GM21576 (cell line): Measurements from ENCODE around the gene PPP1R7.

Experiments
- ATAC-seq: cut with Tn5 transposase; IDR thresholded peaks from one replicate; pipeline ENCODE4 v1.9.1; 2021; ENCODE audit warnings: mild to moderate bottlenecking, moderate library complexity; ENCODE audit not compliant: unreplicated experiment

Gene PPP1R7

GRCh38 chr2:241118737-241119505 is 31.3 kb upstream of the PPP1R7 start:
- ATAC-seq = no peak

GRCh38 chr2:241120440-241120839 is 29.8 kb upstream of the PPP1R7 start:
- no peak for ATAC-seq

DNA sequence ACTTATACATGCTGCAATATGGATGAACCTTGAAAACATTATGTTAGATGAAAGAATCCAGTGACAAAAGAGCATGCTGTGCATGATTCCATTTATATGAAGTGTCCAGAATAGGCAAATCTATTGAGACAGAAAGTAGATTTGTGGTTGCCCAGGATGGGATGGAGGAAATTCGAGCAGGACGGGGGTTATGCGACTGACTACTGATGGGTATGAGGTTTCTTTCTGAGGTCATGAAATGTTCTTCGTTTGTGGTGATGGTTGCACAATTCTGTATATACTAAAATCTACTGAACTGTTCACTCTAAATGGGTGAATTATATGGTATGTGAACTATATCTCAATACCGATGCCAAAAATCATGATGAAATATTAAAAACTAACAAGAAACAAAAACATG is 29.3 kb upstream of the PPP1R7 start:
- no peak for ATAC-seq

DNA sequence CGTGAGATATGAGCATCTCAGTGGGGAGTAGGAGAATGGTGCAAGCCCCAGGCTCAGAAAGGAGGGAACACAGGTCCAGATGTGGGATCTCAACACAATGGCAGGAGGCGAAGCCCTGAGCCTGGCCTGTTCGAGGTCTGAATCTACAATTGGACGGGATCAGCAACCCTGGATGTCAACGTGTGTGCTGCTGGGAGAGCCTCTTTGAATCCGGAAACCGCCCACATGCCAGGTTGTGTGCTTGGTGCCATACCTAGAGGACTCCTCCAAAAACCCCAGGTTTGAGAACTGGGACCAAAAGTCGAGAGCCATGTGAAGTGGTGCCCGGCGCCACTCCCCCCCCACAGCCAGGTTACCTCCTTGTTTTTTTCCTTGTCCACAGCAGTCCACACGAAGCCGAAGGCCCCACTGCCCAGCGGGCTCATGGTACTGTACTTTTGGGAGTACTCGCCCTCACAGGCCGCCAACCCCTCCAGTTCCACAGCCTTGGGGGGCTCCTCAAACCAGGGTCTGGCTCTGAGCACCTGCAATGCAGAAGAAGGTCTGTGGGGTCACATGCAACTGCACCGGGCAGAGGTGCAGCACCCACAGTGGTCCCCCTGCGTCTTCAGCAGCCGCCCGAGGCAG is 27.8 kb upstream of the PPP1R7 start:
- ATAC-seq = no peak

DNA sequence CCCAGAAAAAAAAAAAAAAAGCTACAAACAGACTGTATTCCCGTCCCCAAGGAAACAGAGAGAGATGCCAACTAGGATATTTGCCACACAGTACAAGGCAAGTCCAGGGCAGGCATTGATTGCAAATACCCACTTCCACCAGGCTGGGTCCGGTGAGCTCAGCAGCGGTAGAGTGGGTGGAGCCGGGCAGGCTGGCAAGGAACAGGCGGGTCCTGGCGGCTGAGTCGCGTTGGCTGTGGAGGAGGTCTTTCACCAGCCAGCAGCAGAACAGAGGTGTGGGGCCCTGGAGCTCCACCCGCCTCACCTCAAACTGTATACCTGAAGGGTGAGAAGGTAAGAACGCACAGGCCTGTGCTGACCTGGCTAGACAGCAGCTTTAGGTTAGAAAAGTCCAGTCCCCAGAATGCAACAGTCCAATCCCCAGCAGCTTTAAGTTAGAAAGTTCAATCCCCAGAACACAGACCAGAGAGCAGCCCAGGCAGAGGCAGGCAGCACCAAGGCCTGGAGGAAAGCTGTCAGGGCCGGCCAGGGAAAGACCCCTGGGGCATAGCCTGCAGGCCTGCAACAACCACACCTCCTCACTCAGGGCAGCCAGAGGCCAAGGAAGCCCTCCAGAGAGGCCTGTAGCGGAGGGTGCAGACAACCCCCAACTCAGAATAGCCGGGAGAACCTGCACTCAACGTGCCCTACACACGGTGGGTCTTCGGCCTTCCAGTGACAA is 26.3 kb upstream of the PPP1R7 start:
- ATAC-seq = no peak

- no peak for ATAC-seq
Measured at GRCh38 chr2:241125626-241126025, 24.6 kb upstream of the PPP1R7 start.

DNA sequence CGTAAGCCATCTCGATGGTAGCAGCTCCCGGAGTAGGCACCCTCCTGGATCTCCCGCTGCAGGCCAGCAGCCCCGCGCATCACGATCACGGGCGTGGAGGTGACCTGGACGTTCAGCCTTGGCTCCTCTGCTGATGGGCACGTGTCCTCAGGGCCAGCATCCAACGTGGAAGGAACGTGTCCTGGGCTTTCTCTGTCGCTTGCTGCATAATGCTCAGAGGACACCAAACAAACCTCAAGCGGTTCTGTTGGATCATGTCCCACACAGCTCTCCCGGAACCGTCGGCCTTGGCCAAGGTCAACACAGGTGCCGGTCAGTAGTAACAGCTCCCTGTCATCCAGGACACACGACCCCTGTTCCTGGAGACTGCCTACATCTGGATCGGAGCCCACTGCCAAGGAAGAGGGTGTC is 24.1 kb upstream of the PPP1R7 start:
- ATAC-seq = no peak

DNA sequence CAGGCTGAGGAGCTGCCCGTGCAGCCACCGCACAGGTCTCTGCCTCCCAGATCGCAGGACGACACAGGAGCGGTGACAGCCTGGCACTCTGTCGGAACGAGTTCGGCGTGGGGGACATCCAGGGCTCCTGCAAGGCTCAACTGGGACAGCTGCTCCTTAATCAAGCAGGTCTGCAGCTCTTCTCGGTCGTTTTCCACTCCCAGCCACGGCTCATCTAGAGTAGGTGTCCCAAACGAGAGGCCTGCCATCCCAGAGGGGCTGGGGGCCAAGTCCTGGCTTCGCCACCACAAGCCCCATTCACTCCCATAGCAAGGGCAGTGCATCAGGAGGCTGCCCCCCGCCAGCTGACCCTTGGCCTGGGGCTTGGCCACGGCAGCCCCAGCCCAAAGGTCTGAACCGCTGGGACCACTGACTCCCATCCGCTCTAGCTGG is 23.5 kb upstream of the PPP1R7 start:
- no peak for ATAC-seq

GRCh38 chr2:241128266-241128665 is 22.0 kb upstream of the PPP1R7 start:
- ATAC-seq = no peak

- ATAC-seq = no peak
Measured at GRCh38 chr2:241129086-241129871, 21.0 kb upstream of the PPP1R7 start.

GRCh38 chr2:241130316-241130715 is 20.0 kb upstream of the PPP1R7 start:
- no peak for ATAC-seq

DNA sequence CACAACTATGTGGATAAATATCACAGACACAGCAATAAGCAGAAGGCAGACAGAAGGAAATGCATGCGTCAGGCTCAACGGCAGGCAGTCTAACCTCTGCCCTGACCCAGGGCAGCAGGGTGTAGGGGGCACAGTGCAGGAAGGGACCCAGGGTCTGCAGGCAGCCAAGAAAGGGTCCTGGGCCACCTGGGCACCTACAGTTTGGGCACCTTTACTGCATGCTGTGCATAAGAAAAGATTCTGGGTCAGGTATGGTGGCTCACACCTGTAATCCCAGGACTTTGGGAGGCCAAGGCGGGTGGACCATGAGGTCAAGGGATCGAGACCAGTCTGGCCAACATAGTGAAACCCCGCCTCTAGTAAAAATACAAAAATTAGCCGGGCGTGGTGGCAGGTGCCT is 18.7 kb upstream of the PPP1R7 start:
- ATAC-seq = no peak

DNA sequence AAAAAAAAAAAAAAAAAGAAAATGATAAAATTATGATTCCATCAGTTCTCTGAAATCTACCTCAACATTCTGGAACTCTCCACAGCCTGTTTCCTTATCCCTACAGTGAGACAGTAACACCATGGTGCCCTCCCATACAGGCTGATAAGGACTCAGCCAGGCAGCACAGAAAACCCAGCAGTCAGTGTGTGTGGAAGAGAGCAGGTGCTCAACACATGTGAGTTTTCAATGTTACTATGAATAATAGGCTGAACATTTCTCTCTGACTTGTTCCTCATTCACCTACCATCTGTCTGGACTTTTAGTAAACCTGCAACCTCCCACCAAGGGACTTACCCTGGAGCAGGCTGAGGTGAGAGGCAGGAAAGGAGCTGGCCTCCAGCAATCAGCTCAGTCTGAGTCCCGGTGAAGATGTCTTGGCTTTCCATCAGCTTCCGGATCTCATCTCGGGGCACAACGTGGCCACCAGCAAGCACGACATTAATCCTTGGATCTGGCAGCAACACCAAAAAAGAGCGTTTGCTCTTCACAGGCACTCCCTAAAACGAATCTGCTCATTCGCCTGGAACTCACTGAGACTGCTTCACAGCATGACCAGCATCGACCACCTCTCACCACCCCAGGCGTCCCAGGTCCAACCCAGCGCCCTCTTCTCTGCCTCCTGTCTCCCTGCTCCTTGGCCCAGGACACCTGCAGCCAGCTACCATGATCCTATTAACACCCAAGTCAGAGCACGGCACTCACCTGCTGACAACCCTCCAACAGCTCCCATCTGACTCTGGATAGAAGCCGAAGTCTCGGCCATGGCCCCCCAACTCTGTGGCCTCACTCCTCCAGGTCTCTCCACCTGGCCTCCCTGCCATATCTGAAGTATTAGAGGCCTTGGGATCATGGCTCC is 17.5 kb upstream of the PPP1R7 start:
- no peak for ATAC-seq

DNA sequence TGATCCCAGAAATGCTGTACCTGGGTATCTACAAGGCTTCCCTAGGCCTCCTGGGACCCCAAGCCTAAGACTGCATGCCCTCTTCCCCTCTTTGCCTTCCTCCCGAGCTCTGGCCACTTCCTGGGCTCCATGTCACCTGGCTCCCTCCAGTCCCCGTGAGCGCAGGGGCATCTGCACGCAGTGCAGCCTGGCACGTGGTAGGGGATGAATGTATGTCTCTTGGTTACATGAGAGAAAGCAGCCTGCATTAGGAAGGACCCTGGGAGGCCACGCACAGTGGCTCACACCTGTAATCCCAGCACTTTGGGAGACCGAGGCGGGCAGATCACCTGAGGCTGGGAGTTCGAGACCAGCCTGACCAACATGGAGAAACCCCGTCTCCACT is 16.8 kb upstream of the PPP1R7 start:
- no peak for ATAC-seq

DNA sequence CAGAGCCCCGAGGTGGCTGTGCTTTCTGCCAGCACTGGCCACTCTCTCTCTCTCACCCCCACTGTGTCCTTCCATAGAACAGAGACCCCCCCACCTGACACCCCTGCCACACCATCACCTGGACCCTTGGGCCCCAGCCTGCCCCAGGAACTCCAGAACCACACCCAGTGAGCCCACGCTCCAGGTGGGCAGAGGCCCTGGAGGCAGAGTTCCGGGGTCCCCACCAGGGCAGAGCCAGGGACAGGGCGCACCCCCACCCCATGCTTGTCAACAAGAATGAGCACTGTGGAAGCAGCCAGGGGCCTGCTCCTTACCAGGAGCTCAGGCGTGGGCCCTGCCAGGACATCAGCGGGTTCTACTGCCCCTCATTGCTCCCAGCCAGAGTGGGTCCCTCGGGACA is 15.6 kb upstream of the PPP1R7 start:
- no peak for ATAC-seq

DNA sequence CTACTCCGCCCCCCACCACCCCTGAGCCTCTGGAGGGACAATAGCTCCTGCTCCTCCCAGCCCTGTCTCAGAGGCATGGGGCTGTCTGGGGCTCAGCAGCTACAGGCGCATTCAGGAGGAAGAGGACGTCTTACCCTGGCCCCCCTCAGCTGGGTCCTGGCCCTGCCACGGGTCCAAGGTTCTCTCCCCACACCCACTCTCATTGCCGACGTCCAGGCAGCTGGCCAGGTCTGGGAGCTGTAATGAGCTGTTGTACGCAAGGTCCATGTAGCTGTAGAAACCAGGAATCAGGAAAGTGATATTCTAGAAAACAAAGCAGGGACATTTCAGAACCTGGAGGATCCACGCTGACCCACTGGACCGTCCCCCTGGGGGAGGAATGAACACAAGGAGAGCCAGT is 14.5 kb upstream of the PPP1R7 start:
- ATAC-seq = no peak

DNA sequence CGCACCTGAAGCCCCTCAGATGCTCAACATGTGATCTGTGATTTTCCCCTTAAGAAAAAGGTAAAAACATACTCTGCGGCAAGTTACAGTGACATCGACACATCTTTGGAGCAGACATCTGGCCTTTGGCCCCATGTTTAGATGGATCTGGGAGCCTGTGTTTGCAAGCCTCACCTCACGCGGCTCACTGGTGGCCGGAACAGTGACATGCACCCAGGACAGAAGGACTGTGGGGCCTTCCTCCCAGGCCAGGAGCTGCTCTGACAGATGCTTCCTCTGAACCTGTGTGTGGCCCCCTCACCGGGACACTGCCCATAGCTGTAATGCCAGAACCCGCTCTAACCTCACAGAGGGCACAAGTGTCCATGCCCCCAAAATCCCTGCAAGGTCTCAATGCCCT is 14.1 kb upstream of the PPP1R7 start:
- no peak for ATAC-seq

GRCh38 chr2:241136661-241137260 is 13.5 kb upstream of the PPP1R7 start:
- no peak for ATAC-seq

DNA sequence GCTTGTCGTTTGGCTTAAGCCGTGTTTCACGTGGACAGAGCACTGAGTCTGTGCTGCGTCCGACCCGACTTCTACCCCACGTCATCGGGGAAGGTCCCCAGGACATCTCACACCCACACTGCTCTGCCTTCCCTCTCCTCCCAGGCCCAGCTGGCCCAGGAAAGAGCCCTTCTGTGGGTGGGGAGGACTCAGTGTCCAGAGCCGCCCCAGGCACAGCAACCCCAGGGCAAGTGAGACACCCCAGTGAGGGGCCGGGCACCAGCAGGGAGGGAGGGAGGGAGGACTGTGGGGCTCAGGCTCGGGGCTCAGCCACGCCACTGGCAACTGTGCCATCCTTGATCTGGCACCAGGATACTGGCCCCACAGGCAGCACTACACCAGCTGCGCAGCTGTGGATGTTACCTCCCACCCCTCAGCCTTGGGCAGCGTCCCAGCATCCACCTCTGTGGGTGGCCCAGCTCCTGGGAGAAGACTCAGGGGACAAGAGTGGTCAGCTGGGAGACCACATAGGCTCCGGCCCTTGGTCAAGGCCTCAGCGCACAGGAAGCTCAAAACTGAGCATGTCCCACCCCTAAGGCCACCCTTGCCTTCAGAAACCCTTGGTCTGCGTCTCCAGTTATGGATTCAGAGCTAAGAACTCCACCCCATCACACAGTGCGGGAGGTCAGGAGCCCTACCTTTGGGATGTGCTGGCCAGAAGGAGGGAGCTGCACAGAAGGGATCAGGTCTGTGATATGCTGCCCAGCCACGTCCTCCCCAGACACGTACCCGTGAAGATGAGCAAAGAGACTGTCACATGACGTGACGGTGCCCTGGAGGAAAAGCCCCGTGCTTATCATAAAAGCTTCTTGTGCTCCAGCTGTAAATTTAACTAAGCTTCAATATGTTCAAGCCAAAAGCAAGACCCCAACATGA is 12.7 kb upstream of the PPP1R7 start:
- no peak for ATAC-seq
